Measurements from ENCODE around the gene METTL21A. TPM values are rescaled to one million over a fixed set of nuclear protein-coding genes. Genes with fewer than 3 reads are reported as not detected.
A peak's percentile ranks its signal among the peaks of the same experiment; 100 is the strongest.

The METTL21A gene
- total and polyA plus RNA-seq, 9 of the 15 experiments (the other 6 are each of a cell fraction or from before 2014, with no cell fraction given): 9.1 to 46.5 (median 37.4) TPM

- TF ChIP-seq HCFC1 (IDR thresholded peaks at IDR 0.05; ENCODE audit: low read depth, low read length) (peak; percentile 30; the same call in 1 of the 2 replicates), GTF2A2 (tag; IDR thresholded peaks at IDR 0.05) (no peak), ZSCAN29 (IDR thresholded peaks at IDR 0.05) (peak; percentile 95), IRF1 (CRISPR knock-in tag; IDR thresholded peaks at IDR 0.05; ENCODE audit: borderline replicate concordance) (no peak), MBD1 (CRISPR knock-in tag; IDR thresholded peaks at IDR 0.05) (no peak), KDM4B (IDR thresholded peaks at IDR 0.05; ENCODE audit: borderline replicate concordance in 2 of 2, low read depth in 1 of 2) (peak in 1 of 2 experiments; percentile 79; a peak in 2 of 4 replicates), ZNF23 (CRISPR knock-in tag; IDR thresholded peaks at IDR 0.05) (no peak), YY1 (IDR thresholded peaks at IDR 0.05; ENCODE audit: borderline replicate concordance in 1 of 3, control insufficient read depth in 1 of 3, extremely low read depth in 1 of 3, insufficient read depth in 3 of 3, insufficient read length in 1 of 3, insufficient replicate concordance in 2 of 3, low read depth in 1 of 3, low read length in 2 of 3) (peak in 1 of 3 experiments; percentile 37), PRDM10 (IDR thresholded peaks at IDR 0.05; ENCODE audit: partially characterized antibody) (peak; percentile 77), XRCC3 (IDR thresholded peaks at IDR 0.05) (no peak), STAT5B (CRISPR knock-in tag; IDR thresholded peaks at IDR 0.05) (no peak), TARDBP (IDR thresholded peaks at IDR 0.05) (0 out of 2 replicates have a peak, but pooled peaks have one; percentile 32), STAG1 (CRISPR knock-in tag; IDR thresholded peaks at IDR 0.05; ENCODE audit: borderline replicate concordance) (no peak), L3MBTL2 (IDR thresholded peaks at IDR 0.05) (peak; percentile 65; the same call in 1 of the 2 replicates), ETV6 (IDR thresholded peaks at IDR 0.05; ENCODE audit: borderline replicate concordance in 1 of 2, low read depth in 2 of 2, low read length in 1 of 2) (no peak), ETV6 (CRISPR knock-in tag; IDR thresholded peaks at IDR 0.05; ENCODE audit: borderline replicate concordance) (0 out of 2 replicates have a peak, but pooled peaks have one; percentile 30), MAFF (IDR thresholded peaks at IDR 0.05; ENCODE audit: low read length) (no peak), POLR2A (conservative IDR thresholded peaks at IDR 0.05) (peak; percentile 81), OTX1 (CRISPR knock-in tag; IDR thresholded peaks at IDR 0.05) (no peak), RBM25 (IDR thresholded peaks at IDR 0.05; ENCODE audit: low read depth, low read length, severe bottlenecking) (no peak), TEAD2 (tag; IDR thresholded peaks at IDR 0.05) (no peak)
Measured at GRCh38 chr2:207625014-207625907, at the start of gene METTL21A (continued).

Data from K562 (cell line).